CD4-positive, alpha-beta T cell treated with Interleukin-1 beta for 1 hour (primary cell): Measurements from ENCODE around the gene TMEM184C.

Source experiments
- DNase-seq, 2 donors: peaks; one replicate each; pipeline ENCODE4 v3.0.0-alpha.2; 2020 to 2022

Gene TMEM184C

GRCh38 chr4:147605499-147605898, 11.7 kb upstream of the TMEM184C start:
- no peak for DNase-seq

- no peak for DNase-seq
These were observed 9.7 kb upstream of the TMEM184C start for GRCh38 chr4:147607471-147607870.

GRCh38 chr4:147610686-147611085, 6.5 kb upstream of the TMEM184C start:
- no peak for DNase-seq

GRCh38 chr4:147616849-147617172, 386 bp upstream of the TMEM184C start:
- no peak for DNase-seq

- DNase-seq: peak in 1 of 2 donors; percentile 6
These were observed 869 bp downstream of the TMEM184C start for GRCh38 chr4:147617841-147618691.

GRCh38 chr4:147620315-147620714, 3.1 kb downstream of the TMEM184C start:
- DNase-seq: no peak

GRCh38 chr4:147625733-147626132, 8.5 kb downstream of the TMEM184C start:
- no peak for DNase-seq

- no peak for DNase-seq
These were observed 9.7 kb downstream of the TMEM184C start for GRCh38 chr4:147626903-147627302.

GRCh38 chr4:147628415-147628814, 11.2 kb downstream of the TMEM184C start:
- DNase-seq: no peak

GRCh38 chr4:147629783-147630730, 12.9 kb downstream of the TMEM184C start:
- DNase-seq: no peak

GRCh38 chr4:147633113-147633512, 15.9 kb downstream of the TMEM184C start:
- DNase-seq: no peak

- DNase-seq: no peak
These were observed 16.4 kb downstream of the TMEM184C start for GRCh38 chr4:147633643-147634042.

- DNase-seq: no peak
These were observed 18.2 kb downstream of the TMEM184C start for GRCh38 chr4:147635348-147635747.

GRCh38 chr4:147638365-147638764, 21.2 kb downstream of the TMEM184C start:
- DNase-seq: no peak

- DNase-seq: no peak
These were observed 21.7 kb downstream of the TMEM184C start for GRCh38 chr4:147638942-147639341.

GRCh38 chr4:147639388-147639787, 22.2 kb downstream of the TMEM184C start:
- no peak for DNase-seq

- no peak for DNase-seq
These were observed 23.1 kb downstream of the TMEM184C start for GRCh38 chr4:147640331-147640730.

- DNase-seq: no peak
These were observed 26.4 kb downstream of the TMEM184C start for GRCh38 chr4:147643616-147644015.

- DNase-seq: no peak
These were observed 27.3 kb downstream of the TMEM184C start for GRCh38 chr4:147644471-147644870.

- no peak for DNase-seq
These were observed 27.9 kb downstream of the TMEM184C start for GRCh38 chr4:147645099-147645498.

GRCh38 chr4:147648656-147649055, 31.5 kb downstream of the TMEM184C start:
- DNase-seq: no peak

GRCh38 chr4:147651563-147651962, 34.4 kb downstream of the TMEM184C start:
- DNase-seq: no peak

- no peak for DNase-seq
These were observed 38.4 kb downstream of the TMEM184C start for GRCh38 chr4:147655639-147656038.

- no peak for DNase-seq
These were observed 41.3 kb downstream of the TMEM184C start for GRCh38 chr4:147658501-147658900.
